Measurements from ENCODE around the gene AFAP1. TPM values are rescaled to one million over a fixed set of nuclear protein-coding genes. Genes with fewer than 3 reads are reported as not detected.

Gene AFAP1
- total RNA-seq, 1 experiment from 2014 or later, result 22.6 TPM

DNA sequence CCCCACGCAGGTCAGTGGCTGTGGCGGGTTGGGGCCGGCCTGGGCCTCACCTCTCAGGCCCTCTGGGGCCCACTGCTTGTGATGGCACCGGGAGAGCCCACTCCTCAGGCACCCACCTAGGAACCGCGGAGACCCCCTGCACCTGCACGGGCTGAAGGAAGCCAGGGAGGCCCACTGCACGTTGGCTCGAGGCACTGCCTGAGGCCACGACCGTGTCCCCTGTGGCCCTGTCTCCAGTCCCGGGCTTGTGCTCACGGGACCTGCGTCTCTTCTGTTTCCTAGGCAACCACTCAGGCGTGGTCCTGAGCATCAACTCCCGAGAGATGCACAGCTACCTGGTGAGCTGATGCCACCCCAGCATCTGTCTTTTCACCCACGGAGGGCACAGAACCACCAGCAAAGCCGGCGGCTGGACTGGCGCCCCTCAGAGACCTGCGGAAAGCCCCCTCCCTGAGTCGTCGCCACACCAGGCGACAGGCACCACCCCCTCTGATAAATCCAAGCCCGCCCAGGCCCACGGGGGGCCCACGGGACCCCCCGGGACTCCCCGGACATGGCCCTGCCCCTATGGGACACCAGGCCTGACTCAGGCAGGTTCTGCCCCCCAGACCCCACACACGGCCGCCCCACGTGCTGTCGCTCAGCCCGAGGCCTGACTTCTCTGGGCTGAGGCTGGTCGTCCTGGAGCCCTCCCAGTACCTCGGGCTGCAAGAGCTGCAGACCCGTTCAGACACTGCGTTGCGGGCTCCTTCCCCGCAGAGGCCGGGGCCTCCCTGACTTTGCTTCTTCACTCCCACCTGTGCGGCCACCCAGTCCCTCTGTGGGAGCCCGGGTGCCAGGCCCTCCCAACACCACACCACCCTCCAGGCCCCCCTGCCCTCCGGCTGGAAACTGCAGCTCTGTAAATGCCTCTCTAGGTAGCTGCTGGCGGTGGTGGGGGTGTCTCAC lies 199.5 kb downstream of the AFAP1 start:
- no peak for DNase-seq (ENCODE audit: low read depth)

DNA sequence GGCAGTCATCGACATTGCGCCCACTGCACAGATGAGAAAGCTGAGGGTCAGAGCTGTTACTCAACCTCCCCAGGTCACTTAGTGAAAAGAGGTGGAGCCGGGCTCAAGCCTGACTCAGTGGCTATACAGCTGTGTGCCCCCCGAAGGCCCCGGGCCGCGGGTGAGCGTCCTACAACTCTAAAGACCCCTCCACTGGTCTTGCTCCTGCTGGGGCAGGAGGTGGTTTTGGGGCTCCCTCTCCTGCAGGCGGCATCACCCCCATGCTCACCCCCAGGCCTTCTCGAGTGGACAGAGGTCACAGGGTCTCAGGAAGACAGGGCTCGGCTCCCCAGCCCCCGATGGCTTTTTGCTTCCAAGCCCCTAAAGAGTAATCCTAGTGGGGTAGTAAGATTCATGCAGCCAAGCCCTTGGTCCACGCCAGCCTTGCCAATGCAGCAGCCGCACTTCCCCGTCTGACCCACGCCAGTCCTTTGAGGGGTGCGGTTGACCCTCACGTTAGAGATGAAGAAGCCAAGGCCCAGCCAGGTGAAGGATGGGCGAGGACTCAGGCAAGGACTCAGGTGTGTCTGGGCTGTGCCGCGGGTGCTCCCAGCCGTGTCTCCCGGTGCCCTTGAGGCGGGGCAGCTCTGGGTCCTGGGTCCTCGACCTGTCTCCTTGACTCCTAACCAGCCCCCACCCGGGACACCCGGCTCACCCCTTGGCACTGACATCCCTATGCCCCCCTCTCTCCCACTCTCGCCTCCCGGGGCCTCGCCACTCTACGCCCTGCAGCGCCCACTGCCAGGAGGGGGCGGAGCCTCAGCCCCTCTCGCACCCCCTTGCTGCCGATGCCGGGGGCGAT lies 200.4 kb downstream of the AFAP1 start:
- no peak for DNase-seq (ENCODE audit: low read depth)

DNA sequence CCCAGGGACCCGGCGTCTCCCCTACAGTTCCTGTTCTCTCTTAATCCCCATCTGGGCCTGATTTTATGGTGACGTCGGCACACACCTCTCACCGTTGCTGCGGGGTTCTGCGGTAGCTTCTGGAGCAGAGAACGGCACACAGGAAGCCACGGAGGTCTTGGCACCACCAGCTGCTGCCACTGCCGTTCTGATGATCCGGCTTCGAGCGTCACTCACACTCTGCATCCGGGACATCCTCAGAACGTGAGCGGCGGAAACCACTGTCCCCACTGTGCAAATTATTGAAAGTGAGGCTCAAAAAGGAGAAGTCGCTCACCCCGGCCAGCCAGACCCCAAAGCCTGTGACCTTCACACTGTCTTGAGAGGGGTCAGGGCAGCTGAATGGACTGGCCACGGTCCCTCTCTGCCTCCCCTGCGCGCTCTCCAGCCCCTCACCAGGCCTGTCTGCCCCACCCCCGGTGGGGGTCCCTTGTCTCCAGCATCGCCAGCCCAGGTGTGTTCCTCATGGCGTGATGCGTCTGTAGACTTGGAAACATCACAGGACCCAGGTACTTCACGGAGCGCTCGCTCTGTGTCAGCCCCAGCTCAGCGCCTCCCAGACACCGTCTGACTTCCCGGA lies 201.1 kb downstream of the AFAP1 start:
- DNase-seq (ENCODE audit: low read depth), result no peak

- DNase-seq (ENCODE audit: low read depth), result no peak
These were observed 201.8 kb downstream of the AFAP1 start for GRCh38 chr4:7737752-7738457.

GRCh38 chr4:7737268-7737645 lies 202.4 kb downstream of the AFAP1 start:
- no peak for DNase-seq (ENCODE audit: low read depth)

GRCh38 chr4:7736436-7737267 lies 203.0 kb downstream of the AFAP1 start:
- no peak for DNase-seq (ENCODE audit: low read depth)

- DNase-seq (ENCODE audit: low read depth), result no peak
These were observed 203.7 kb downstream of the AFAP1 start for GRCh38 chr4:7735961-7736360.

DNA sequence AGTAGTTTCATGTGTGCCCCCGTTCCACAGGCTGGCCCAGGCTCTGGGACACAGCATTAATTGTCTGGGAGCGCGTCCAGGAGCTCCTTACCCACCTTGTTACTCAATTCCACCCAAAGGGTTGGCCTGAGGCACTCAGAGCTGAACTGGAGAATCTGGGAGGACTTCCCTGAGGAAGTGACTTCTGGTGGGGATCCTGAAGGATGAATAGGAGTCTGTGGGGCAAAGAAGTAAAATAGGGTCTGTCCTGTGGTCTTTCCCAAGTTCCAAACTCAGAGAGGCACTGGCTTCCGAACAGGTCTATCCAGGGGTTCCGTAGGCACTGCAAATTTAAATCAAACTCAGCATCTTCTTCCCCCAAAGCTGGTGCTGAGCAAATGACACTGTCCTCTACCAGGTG lies 204.3 kb downstream of the AFAP1 start:
- no peak for DNase-seq (ENCODE audit: low read depth)

DNA sequence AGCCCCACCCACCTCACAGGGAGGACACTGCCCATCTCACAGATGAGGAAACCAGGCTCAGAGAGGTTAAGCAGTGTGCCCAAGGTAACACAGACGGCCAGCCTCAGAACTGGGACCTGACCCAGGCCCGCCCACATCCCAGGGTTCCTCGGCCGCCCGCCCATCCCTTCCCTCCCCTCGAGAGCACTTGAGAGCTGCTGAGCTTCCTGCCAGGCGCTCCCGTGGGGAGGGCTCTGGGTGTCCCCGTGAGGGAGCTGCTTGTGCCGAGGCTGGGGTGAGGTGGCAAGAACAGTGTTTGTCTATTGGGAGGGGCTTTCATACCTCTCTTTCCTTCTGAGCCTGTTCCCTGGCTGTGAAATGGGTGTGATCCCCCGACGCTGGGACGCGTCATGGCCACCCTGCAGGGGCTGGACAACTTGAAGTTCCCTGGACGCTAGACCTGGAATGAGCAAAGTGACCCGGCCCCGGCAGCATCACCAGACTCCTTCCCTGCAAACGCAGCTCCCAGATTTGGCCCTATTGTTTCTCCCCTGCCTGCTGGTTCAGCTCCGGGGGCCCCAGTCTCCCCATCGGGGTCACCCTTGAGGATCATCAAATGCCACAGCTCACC lies 204.9 kb downstream of the AFAP1 start:
- DNase-seq (ENCODE audit: low read depth), result no peak

GRCh38 chr4:7733801-7734650 lies 205.6 kb downstream of the AFAP1 start:
- no peak for DNase-seq (ENCODE audit: low read depth)

GRCh38 chr4:7733201-7733600 lies 206.5 kb downstream of the AFAP1 start:
- no peak for DNase-seq (ENCODE audit: low read depth)

DNA sequence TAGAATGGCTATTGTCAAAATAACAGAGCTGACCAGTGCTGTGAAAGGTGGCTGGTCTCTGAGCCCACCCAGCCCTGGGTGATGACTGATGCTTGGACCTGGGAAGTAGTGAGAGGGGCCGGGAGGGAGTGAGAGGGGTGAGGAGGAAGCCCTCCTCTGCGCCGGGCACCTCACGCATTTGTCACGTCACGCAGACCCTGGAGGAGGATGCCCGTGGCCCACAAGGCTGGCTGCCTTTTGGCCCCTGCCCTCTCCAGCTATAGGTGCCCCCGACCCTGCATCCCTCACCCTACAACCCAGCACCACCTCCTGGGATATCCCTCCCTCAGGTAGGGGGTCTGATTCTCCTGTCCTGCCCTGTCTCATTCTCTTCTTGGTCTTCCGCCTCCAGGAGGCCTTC lies 207.4 kb downstream of the AFAP1 start:
- no peak for DNase-seq (ENCODE audit: low read depth)

GRCh38 chr4:7731437-7731836 lies 208.2 kb downstream of the AFAP1 start:
- no peak for DNase-seq (ENCODE audit: low read depth)

- DNase-seq (ENCODE audit: low read depth), result peak; percentile 37
These were observed 211.9 kb downstream of the AFAP1 start for GRCh38 chr4:7727749-7728148.

DNA sequence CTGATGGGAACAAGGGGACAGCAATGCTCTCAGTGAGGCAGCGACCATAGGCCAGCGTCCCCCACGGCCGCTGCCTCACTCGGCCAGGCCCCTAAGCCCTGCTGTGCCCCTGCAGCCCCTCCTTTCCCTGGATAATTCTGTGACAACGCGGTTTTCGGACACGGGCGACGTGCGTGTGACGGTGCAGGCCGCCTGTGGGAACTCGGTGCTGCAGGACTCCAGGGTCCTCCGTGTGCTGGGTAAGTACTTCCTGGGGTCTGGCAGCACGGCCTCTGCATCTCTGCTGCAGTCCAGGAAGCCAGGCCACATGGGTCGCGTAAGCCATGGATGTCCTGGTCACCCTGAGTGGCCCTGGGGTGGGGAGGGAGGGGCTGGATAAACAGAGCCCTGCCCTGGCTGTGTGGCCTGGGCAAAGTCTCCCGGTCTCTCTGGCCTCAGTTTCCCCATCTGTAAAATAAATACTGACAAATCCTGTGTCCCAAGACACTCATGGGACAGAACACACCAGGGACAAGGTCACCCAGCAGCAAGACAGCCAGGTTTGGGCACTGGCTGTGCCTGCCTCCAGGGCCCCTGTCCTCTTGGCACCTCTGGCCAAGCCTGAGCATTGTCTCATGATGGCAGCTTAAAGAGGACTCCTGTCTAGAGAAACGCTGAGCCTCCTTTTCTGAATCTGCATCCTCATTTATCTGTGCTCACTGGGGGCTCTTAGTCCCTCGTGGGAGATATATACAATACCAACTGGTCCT lies 212.8 kb downstream of the AFAP1 start:
- no peak for DNase-seq (ENCODE audit: low read depth)

DNA sequence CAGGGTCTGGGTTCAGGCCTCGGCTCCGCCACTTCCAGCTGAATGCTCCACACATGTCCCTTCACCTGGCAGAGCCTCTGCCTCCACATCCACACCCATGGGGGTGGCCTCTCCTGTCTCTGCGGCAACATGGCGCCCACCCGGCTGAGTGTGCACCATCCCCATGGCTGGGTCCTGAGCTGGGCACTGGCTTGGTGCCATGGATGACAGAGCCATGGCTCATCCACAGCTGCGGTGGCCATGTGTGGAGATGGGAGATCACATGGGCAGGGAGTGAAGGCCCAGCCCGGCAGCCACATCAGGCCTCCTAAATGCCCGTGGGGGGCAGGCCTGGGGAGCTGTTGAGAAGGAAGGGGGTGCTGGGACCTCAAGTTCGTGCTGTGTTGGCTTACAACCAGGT lies 213.7 kb downstream of the AFAP1 start:
- DNase-seq (ENCODE audit: low read depth), result peak; percentile 92

GRCh38 chr4:7723625-7724024 lies 216.0 kb downstream of the AFAP1 start:
- DNase-seq (ENCODE audit: low read depth), result no peak

DNA sequence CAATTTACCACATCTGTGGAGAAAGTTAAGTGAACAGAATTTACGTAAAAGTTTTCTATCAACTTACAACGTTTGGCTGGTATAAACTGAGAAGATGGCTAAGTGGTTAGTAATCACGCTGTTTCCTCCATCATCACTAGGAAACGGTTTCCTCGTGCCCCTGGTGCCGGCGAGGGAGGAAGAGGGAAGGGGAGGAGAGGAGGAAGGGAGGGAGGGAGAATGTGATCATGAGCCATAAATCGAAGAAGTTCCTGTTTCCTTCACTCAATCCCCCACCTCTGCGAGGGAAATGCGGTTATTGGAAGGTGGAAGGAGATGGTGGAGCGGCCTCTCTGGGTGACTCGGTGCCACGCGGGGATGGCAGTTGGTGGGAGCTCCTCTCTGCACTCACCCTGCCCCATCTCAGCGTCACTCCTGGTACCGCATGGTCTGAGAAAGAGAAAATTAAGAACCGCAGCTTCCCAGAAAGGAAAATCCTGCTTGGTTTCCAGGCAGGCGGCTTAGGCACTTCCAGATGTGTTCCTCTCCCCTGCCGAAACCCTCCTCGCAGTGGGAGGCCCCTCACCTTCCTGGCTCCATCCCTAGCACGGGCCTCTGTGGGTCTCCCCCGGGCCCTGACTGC lies 216.8 kb downstream of the AFAP1 start:
- DNase-seq (ENCODE audit: low read depth), result no peak
